Spleen (tissue), 11 donors: ENCODE results near the gene PPARA. TPM values are rescaled to one million over a fixed set of nuclear protein-coding genes. Genes with fewer than 3 reads are reported as not detected.

Source experiments
- DNase-seq: peaks from one replicate; pipeline ENCODE4 v3.0.0-alpha.2; 2020
- H3K27ac ChIP-seq, 8 donors: fragments of 200-600 bp; sonication (generic) in 7 of 8; 1 replicate in 4 of 8; 2 replicates in 4 of 8; pipeline versions ENCODE4 v1.5.0 to v1.8.0; 2016 to 2021; ENCODE audit warnings: inconsistent platforms in 4 of 8, mild to moderate bottlenecking in 4 of 8, moderate library complexity in 1 of 8
- H3K27me3 ChIP-seq, 7 donors: fragments of 200-600 bp; sonication (generic) in 6 of 7; replicated peaks in 1 of 7; 1 replicate in 4 of 7; 2 replicates in 3 of 7; pipeline versions ENCODE4 v1.5.0 to v1.8.0; 2016 to 2021; ENCODE audit warnings: inconsistent platforms in 3 of 7, mild to moderate bottlenecking in 1 of 7
- H3K36me3 ChIP-seq, 6 donors: fragments of 200-600 bp; sonication (generic) in 5 of 6; 1 replicate in 4 of 6; 2 replicates in 2 of 6; pipeline versions ENCODE4 v1.5.0 to v1.8.0; 2016 to 2021; ENCODE audit warnings: inconsistent platforms in 2 of 6
- H3K4me1 ChIP-seq, 6 donors: fragments of 200-600 bp; sonication (generic) in 5 of 6; 1 replicate in 3 of 6; 2 replicates in 3 of 6; pipeline versions ENCODE4 v1.5.0 to v1.8.0; 2016 to 2021; ENCODE audit warnings: inconsistent platforms in 3 of 6
- H3K4me3 ChIP-seq, 8 donors: fragments of 200-600 bp; sonication (generic) in 7 of 8; 1 replicate in 4 of 8; 2 replicates in 4 of 8; pipeline versions ENCODE4 v1.5.0 to v1.8.0; 2016 to 2021; ENCODE audit warnings: inconsistent platforms in 4 of 8, mild to moderate bottlenecking in 4 of 8, moderate library complexity in 2 of 8
- H3K9me3 ChIP-seq, 8 donors: fragments of 200-600 bp; sonication (generic) in 7 of 8; 1 replicate in 4 of 8; 2 replicates in 4 of 8; pipeline versions ENCODE4 v1.5.0 to v1.8.0; 2016 to 2021; ENCODE audit warnings: inconsistent platforms in 4 of 8
- POLR2A ChIP-seq, 3 donors: fragments of 450-650 bp; IDR thresholded peaks; one replicate each; pipeline ENCODE4 v1.5.1; 2017; ENCODE audit warnings: antibody characterized with exemption in 3 of 3, mild to moderate bottlenecking in 1 of 3
- POLR2AphosphoS5 ChIP-seq, 3 donors: sonication (generic); formaldehyde crosslinking; IDR thresholded peaks; one replicate each; pipeline ENCODE4 v1.5.1; 2017; ENCODE audit warnings: antibody characterized with exemption in 3 of 3
- WGBS, 5 donors: extraction: QIAGEN DNeasy Blood & Tissue Kit in 3 of 5; methylation state at CpG; one replicate each; pipeline versions ENCODE4 v1.1.5 to v1.1.7; 2013 to 2018; 5-methylcytosine and 5-hydroxymethylcytosine counted together
- intact Hi-C: fragments of 100-400 bp; cut with DNase I; formaldehyde crosslinking; loops from one replicate; pipeline ENCODE4 v1.15.0; 2023; ENCODE audit warnings: low total_unique reads
- polyA plus RNA-seq, 3 donors: library from polyadenylated mRNA; stranded (reverse); fragments of 200-250 nt; gene quantifications; one replicate each; pipeline ENCODE4 v1.2.1, GENCODE V29; 2013
- total RNA-seq, 7 donors: library from RNA; depleted of rRNA in 3 of 7; stranded (reverse); fragments of >200 nt in 3 of 7; fragmentation: NEBNext Ultra II Directional in 4 of 7; extraction: Animal tissue kit (Norgen Biotek cat#: 25700) in 4 of 7; gene quantifications; one replicate each; pipeline versions ENCODE4 v1.1.0 to v1.2.1, GENCODE V29; 2016 to 2021
- TF ChIP-seq, protein P1 (sequence below), 11 experiments: fragments of 200-600 bp in 7 of 11; fragments of 450-650 bp in 4 of 11; sonication (generic) in 4 of 11; IDR thresholded peaks in 8 of 11; conservative IDR thresholded peaks in 3 of 11; 1 replicate in 7 of 11; 2 replicates in 4 of 11; pipeline versions ENCODE4 v1.4.0 to v1.8.0; 2016 to 2021; ENCODE audit warnings: antibody characterized with exemption in 11 of 11, inconsistent platforms in 4 of 11, mild to moderate bottlenecking in 1 of 11
- donor health status: healthy with polysubstance abuse.
- donor health status: DM: no; HTN: no; CAD: no; lungs with moderate emphysema.
- donor health status: DM: no; HTN: no; CAD: no.
- donor health status: Bipolar disorder and iron deficiency.
- donor health status: healthy.
- donor health status: DM: no; HTN: no; CAD: no.
- donor health status: DM: yes; HTN: yes; CAD: no.

PPARA gene
- total and polyA plus RNA-seq, 10 donors, result 2.0 to 40.9 (median 22.6) TPM

DNA sequence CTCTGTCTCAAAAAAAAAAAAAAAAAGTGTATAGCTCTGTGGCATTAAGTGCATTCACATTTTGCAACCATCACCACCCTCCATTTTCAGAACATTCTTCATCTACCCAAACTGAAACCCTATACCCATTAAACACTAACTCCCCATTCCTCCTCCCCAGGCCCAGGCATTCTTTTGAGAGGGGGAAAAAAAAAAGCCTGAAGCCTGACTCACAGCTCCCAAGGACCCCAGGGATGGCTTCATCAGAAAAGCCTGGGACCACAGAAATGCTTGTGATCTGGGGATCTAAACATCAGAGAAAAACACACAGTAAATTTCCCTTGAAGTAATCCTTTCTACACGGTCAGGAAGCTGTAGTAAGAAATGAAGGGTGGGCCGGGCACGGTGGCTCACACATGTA is 135.7 kb downstream of the PPARA start:
- Histone ChIP-seq H3K36me3 (peaks cover 0 to 92% (median 45%) of the 10 kb centered on the region in 6 donors), H3K4me3 (no peak overlapping the region), H3K4me1 (peaks cover 21 to 88% (median 33%) of the 10 kb centered on the region in 6 donors), H3K9me3 (no peaks in the 10 kb centered on the region), H3K27ac (no peak overlapping the region), H3K27me3 (no peaks in the 10 kb centered on the region)
- TF ChIP-seq, protein P1, sequence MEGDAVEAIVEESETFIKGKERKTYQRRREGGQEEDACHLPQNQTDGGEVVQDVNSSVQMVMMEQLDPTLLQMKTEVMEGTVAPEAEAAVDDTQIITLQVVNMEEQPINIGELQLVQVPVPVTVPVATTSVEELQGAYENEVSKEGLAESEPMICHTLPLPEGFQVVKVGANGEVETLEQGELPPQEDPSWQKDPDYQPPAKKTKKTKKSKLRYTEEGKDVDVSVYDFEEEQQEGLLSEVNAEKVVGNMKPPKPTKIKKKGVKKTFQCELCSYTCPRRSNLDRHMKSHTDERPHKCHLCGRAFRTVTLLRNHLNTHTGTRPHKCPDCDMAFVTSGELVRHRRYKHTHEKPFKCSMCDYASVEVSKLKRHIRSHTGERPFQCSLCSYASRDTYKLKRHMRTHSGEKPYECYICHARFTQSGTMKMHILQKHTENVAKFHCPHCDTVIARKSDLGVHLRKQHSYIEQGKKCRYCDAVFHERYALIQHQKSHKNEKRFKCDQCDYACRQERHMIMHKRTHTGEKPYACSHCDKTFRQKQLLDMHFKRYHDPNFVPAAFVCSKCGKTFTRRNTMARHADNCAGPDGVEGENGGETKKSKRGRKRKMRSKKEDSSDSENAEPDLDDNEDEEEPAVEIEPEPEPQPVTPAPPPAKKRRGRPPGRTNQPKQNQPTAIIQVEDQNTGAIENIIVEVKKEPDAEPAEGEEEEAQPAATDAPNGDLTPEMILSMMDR (IDR thresholded peaks at IDR 0.05 in 8 of 11, conservative IDR thresholded peaks at IDR 0.05 in 3 of 11), result no peak
- no peak for TF ChIP-seq POLR2A (IDR thresholded peaks at IDR 0.05)
- TF ChIP-seq POLR2AphosphoS5 (IDR thresholded peaks at IDR 0.05), result no peak
- 91 to 96% (median 95%) methylated on average over 3 of the region's 3 CpGs for WGBS, 5 donors
- no peak for DNase-seq
- intact Hi-C loops, result no loop called here

DNA sequence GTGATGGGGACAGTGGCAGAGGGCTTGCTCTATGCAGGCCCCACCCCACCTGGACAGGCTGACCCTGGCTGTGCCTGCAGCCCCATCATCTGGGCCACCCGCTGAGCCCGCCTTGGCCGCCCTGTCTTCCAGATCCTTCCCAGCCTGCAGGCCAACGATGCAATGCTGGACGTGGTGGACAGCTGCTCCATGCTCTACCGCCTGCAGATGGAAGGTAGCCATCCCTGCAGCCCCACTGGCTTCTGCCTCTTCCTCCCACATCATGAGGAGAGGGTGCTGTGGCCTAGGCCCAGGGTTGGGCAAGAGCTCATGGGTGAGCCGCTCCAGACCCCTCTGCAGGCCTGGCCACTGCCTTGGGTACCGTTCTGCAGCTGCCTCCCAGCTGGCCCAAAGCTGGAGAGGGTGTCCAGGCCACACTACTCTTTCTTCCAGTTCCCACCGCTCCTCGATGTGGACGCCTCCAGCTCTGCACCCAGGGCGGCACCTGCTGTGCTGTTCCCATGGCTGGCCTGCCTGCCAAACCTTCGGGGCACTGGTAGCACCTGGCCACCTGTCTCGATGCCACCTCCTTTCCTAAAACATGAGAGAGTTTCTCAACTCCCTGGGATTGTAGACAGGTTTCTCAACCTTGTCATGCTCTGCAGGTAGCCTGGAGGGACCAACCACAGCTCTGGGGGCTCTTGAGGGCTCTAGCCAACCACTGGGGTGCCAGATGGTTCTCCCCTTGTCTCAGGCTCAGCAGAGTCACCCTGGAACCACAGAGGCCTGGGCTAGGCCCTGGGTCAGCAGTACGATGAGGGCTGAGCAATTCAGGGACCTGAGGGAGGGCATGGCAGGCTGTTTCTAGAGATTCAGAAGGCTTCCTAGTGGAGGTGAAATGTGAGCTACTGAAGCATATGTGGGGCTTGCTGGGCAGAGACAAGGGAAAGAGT is 136.9 kb downstream of the PPARA start:
- Histone ChIP-seq H3K9me3 (peaks cover 0 to 12% (median 8%) of the 10 kb centered on the region in 8 donors), H3K27me3 (no peaks in the 10 kb centered on the region), H3K36me3 (peaks cover 0 to 92% (median 47%) of the 10 kb centered on the region in 6 donors), H3K4me1 (peaks cover 21 to 77% (median 32%) of the 10 kb centered on the region in 6 donors), H3K4me3 (peak overlapping the region in 4 of 8 donors; percentile 5 to 60 (median 25)), H3K27ac (peak overlapping the region; percentile 43 to 87 (median 80))
- 85 to 96% (median 91%) methylated on average over 14 to 15 of the region's 15 CpGs for WGBS, 5 donors
- no peak for TF ChIP-seq POLR2A (IDR thresholded peaks at IDR 0.05)
- peak in 2 of 3 donors; percentile 4 to 44 for TF ChIP-seq POLR2AphosphoS5 (IDR thresholded peaks at IDR 0.05)
- TF ChIP-seq, protein P1 (IDR thresholded peaks at IDR 0.05 in 8 of 11, conservative IDR thresholded peaks at IDR 0.05 in 3 of 11), result no peak
- intact Hi-C loops, result no loop called here
- DNase-seq, result peak; percentile 76

DNA sequence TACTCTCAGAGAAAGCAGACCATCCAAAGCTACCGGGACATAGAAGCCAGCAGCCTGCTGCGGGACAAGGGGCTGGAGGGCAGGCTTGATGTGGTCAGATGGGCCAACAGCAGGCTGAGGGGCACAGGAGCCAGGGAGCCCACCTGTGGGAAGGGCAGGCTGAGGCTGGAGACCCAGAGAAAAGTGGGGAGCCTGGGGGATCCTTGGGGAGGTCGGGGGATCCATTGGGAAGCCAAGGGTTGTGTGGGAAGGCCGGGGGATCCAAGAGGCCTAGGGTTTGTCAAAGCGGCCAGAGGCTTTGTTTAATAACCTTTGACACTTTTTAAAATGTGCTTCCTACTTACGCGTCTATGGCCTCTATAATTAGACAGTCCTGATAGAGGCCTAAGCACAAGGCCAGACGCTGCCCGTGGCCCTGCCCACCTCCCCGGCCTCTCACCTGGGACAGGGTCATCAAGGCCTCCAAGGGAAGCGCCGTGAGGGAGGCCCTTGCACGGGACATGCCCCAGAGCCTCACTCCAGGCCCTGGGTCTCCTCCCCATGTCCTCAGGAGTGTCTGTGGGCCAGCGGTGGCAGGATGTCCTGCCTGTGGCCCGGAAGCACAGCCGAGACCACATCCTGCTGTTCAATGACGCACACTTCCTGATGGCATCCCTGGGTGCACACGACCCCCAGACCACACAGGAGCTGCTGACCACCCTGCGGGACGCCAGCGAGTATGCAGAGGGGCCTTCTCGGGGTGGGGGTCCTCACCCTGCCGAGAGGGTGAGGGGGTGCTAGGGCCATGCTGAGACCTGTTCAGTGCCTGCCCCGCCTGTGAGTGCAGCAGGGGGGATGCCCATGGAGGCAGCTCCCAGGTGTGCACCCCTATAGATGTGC is 137.8 kb downstream of the PPARA start:
- intact Hi-C loops, result no loop called here
- peaks cover 0 to 15% (median 9%) of the 10 kb centered on the region in 8 donors for H3K9me3 ChIP-seq
- TF ChIP-seq POLR2A (IDR thresholded peaks at IDR 0.05) (no peak), POLR2AphosphoS5 (IDR thresholded peaks at IDR 0.05) (peak; percentile 93 to 95 (median 95))
- peak; percentile 95 for DNase-seq
- WGBS, 5 donors, result 20 to 37% (median 29%) methylated on average over 20 to 24 of the region's 24 CpGs
- no peaks in the 10 kb centered on the region for H3K27me3 ChIP-seq
- H3K27ac ChIP-seq, result peak overlapping the region; percentile 43 to 87 (median 80)
- H3K4me1 ChIP-seq, result peaks cover 21 to 79% (median 39%) of the 10 kb centered on the region in 6 donors
- H3K4me3 ChIP-seq, result peak overlapping the region in 5 of 8 donors; percentile 17 to 60 (median 25)
- H3K36me3 ChIP-seq, result peaks cover 0 to 92% (median 46%) of the 10 kb centered on the region in 6 donors

DNA sequence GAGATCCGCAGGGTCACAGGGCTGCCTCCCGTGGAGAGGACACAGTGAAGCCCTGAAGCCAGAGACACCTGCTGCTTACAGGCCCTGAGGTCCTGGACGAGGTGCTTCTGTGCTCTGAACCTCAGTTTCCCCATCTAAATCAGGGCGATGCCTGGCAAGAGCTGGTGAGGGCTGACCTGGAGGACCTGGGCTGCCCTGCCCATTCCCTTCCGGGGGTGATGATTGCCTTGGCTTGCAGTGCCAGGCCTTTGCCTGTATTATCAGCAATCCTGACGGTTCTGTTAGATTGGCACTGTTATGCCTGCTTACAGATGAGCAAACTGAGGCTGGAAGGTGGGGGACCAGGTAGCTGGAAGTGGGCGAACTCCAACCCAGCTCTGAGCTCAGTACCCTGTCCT is 138.5 kb downstream of the PPARA start:
- Histone ChIP-seq H3K9me3 (peaks cover 0 to 15% (median 9%) of the 10 kb centered on the region in 8 donors), H3K27ac (peak overlapping the region in 7 of 8 donors; percentile 72 to 87 (median 82)), H3K27me3 (no peaks in the 10 kb centered on the region), H3K36me3 (peaks cover 0 to 92% (median 44%) of the 10 kb centered on the region in 6 donors), H3K4me1 (peaks cover 21 to 81% (median 47%) of the 10 kb centered on the region in 6 donors), H3K4me3 (peak overlapping the region in 3 of 8 donors; percentile 17 to 60 (median 25))
- no peak for DNase-seq
- TF ChIP-seq, protein P1 (IDR thresholded peaks at IDR 0.05 in 8 of 11, conservative IDR thresholded peaks at IDR 0.05 in 3 of 11), result no peak
- TF ChIP-seq POLR2AphosphoS5 (IDR thresholded peaks at IDR 0.05) (no peak), POLR2A (IDR thresholded peaks at IDR 0.05) (no peak)
- WGBS, 5 donors, result 78 to 90% (median 83%) methylated on average over 7 of the region's 7 CpGs
- intact Hi-C loops, result no loop called here
